ENCODE data around the gene SH3D19.
A peak's percentile ranks its signal among the peaks of the same experiment; 100 is the strongest.

SH3D19 gene

GRCh38 chr4:151304755-151305154 is 20.6 kb downstream of the SH3D19 start:
- Histone ChIP-seq H2AFZ (ENCODE audit: low read length, unreplicated experiment) (no peak overlapping the region), H3K79me2 (ENCODE audit: control insufficient read depth, insufficient read depth, low read length, unreplicated experiment) (peaks cover 15% of the 10 kb centered on the region), H3K4me3 (ENCODE audit: low read depth, low read length) (no peak overlapping the region), H3K27me3 (ENCODE audit: insufficient read depth, low read length) (no peaks in the 10 kb centered on the region), H3K27ac (ENCODE audit: low read depth, low read length) (peak overlapping the region; percentile 30; the same call in 1 of the 2 replicates), H3K36me3 (ENCODE audit: insufficient read depth, low read length) (no peaks in the 10 kb centered on the region), H3K4me1 (ENCODE audit: control insufficient read depth, insufficient read depth, low read length, unreplicated experiment) (peaks cover 7% of the 10 kb centered on the region)

GRCh38 chr4:151304226-151304625 is 21.2 kb downstream of the SH3D19 start:
- H3K27ac ChIP-seq (ENCODE audit: low read depth, low read length) = peak overlapping the region; percentile 30; the same call in 1 of the 2 replicates

GRCh38 chr4:151302432-151302831 is 23.0 kb downstream of the SH3D19 start:
- Histone ChIP-seq H3K27ac (ENCODE audit: low read depth, low read length) (no peak overlapping the region), H3K36me3 (ENCODE audit: insufficient read depth, low read length) (no peaks in the 10 kb centered on the region), H3K27me3 (ENCODE audit: insufficient read depth, low read length) (no peaks in the 10 kb centered on the region), H3K4me1 (ENCODE audit: control insufficient read depth, insufficient read depth, low read length, unreplicated experiment) (peaks cover 7% of the 10 kb centered on the region), H3K79me2 (ENCODE audit: control insufficient read depth, insufficient read depth, low read length, unreplicated experiment) (peaks cover 15% of the 10 kb centered on the region), H2AFZ (ENCODE audit: low read length, unreplicated experiment) (no peak overlapping the region), H3K4me3 (ENCODE audit: low read depth, low read length) (no peak overlapping the region)

More at GRCh38 chr4:151304226-151304625, 21.2 kb downstream of the SH3D19 start:
- Histone ChIP-seq H3K4me1 (ENCODE audit: control insufficient read depth, insufficient read depth, low read length, unreplicated experiment) (peaks cover 7% of the 10 kb centered on the region), H3K4me3 (ENCODE audit: low read depth, low read length) (no peak overlapping the region), H2AFZ (ENCODE audit: low read length, unreplicated experiment) (no peak overlapping the region), H3K27me3 (ENCODE audit: insufficient read depth, low read length) (no peaks in the 10 kb centered on the region), H3K79me2 (ENCODE audit: control insufficient read depth, insufficient read depth, low read length, unreplicated experiment) (peaks cover 15% of the 10 kb centered on the region), H3K36me3 (ENCODE audit: insufficient read depth, low read length) (no peaks in the 10 kb centered on the region)

- Histone ChIP-seq H3K27ac (ENCODE audit: low read depth, low read length) (no peak overlapping the region), H3K4me1 (ENCODE audit: control insufficient read depth, insufficient read depth, low read length, unreplicated experiment) (no peaks in the 10 kb centered on the region), H3K36me3 (ENCODE audit: insufficient read depth, low read length) (no peaks in the 10 kb centered on the region), H3K27me3 (ENCODE audit: insufficient read depth, low read length) (no peaks in the 10 kb centered on the region), H3K79me2 (ENCODE audit: control insufficient read depth, insufficient read depth, low read length, unreplicated experiment) (peaks cover 2% of the 10 kb centered on the region), H3K4me3 (ENCODE audit: low read depth, low read length) (no peak overlapping the region), H2AFZ (ENCODE audit: low read length, unreplicated experiment) (no peak overlapping the region)
Measured at GRCh38 chr4:151297170-151297569, 28.2 kb downstream of the SH3D19 start.

GRCh38 chr4:151296227-151296626 is 29.2 kb downstream of the SH3D19 start:
- Histone ChIP-seq H3K4me3 (ENCODE audit: low read depth, low read length) (no peak overlapping the region), H3K36me3 (ENCODE audit: insufficient read depth, low read length) (no peaks in the 10 kb centered on the region), H2AFZ (ENCODE audit: low read length, unreplicated experiment) (no peak overlapping the region), H3K27me3 (ENCODE audit: insufficient read depth, low read length) (no peaks in the 10 kb centered on the region), H3K27ac (ENCODE audit: low read depth, low read length) (no peak overlapping the region), H3K79me2 (ENCODE audit: control insufficient read depth, insufficient read depth, low read length, unreplicated experiment) (peaks cover 2% of the 10 kb centered on the region), H3K4me1 (ENCODE audit: control insufficient read depth, insufficient read depth, low read length, unreplicated experiment) (peaks cover 9% of the 10 kb centered on the region)

DNA sequence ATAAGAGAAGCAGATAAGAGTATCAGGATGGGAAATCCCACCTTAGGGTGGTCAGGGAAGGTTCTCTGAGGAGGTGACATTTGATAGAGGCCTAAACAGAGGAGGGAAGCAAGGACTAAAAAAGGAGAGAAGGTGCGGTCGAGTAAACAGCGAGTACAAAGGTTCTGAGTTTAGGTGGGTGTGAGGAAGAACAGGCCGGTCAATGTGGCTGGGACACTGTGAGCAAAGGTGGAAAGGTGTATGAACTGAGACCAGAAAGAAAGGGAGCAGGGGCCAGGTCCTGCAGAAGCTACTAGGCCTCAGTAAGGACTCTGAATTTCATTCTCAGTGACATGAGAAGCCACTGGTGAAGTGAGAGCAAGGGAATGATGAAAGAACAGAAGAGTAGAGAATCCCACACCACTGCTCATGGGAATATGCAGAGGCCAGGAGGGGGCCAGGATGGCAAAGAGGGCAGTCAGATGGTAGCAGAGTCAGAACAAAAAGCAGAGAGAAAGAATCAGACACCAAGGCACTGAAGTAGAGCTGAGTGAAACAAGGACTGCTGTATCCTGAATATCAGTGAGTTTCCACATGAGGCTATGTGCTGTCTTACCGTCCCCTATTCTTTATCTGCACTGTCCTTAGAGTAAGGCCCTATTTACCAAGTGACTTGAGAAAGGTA is 30.4 kb downstream of the SH3D19 start:
- Histone ChIP-seq H3K27me3 (ENCODE audit: insufficient read depth, low read length) (no peaks in the 10 kb centered on the region), H3K79me2 (ENCODE audit: control insufficient read depth, insufficient read depth, low read length, unreplicated experiment) (peaks cover 2% of the 10 kb centered on the region), H2AFZ (ENCODE audit: low read length, unreplicated experiment) (no peak overlapping the region), H3K27ac (ENCODE audit: low read depth, low read length) (no peak overlapping the region), H3K36me3 (ENCODE audit: insufficient read depth, low read length) (no peaks in the 10 kb centered on the region), H3K4me3 (ENCODE audit: low read depth, low read length) (no peak overlapping the region), H3K4me1 (ENCODE audit: control insufficient read depth, insufficient read depth, low read length, unreplicated experiment) (peaks cover 15% of the 10 kb centered on the region)

DNA sequence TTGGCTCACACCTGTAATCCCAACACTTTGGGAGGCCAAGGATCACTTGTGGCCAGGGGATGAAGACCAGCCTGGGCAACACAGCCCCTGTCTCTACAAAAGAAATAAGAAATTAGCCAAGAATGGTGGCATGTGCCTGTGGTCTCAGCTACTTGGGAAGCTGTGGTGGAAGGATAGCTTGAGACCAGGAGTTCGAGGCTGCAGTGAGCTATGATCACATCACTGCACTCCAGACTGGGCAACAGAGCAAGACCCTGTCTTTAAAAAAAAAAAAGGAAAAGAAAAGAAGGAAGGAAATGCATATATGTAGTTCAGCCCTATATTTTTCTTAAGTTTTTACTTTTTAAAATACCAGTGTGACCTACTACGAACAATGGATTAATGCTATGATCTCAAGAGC is 33.4 kb downstream of the SH3D19 start:
- Histone ChIP-seq H3K4me1 (ENCODE audit: control insufficient read depth, insufficient read depth, low read length, unreplicated experiment) (peaks cover 15% of the 10 kb centered on the region), H3K36me3 (ENCODE audit: insufficient read depth, low read length) (no peaks in the 10 kb centered on the region), H3K4me3 (ENCODE audit: low read depth, low read length) (no peak overlapping the region), H3K79me2 (ENCODE audit: control insufficient read depth, insufficient read depth, low read length, unreplicated experiment) (no peaks in the 10 kb centered on the region), H3K27ac (ENCODE audit: low read depth, low read length) (peak overlapping the region; percentile 40), H2AFZ (ENCODE audit: low read length, unreplicated experiment) (no peak overlapping the region), H3K27me3 (ENCODE audit: insufficient read depth, low read length) (no peaks in the 10 kb centered on the region)

GRCh38 chr4:151291485-151291884 is 33.9 kb downstream of the SH3D19 start:
- Histone ChIP-seq H2AFZ (ENCODE audit: low read length, unreplicated experiment) (no peak overlapping the region), H3K4me1 (ENCODE audit: control insufficient read depth, insufficient read depth, low read length, unreplicated experiment) (peaks cover 15% of the 10 kb centered on the region), H3K27ac (ENCODE audit: low read depth, low read length) (peak overlapping the region; percentile 40), H3K4me3 (ENCODE audit: low read depth, low read length) (no peak overlapping the region), H3K79me2 (ENCODE audit: control insufficient read depth, insufficient read depth, low read length, unreplicated experiment) (no peaks in the 10 kb centered on the region), H3K27me3 (ENCODE audit: insufficient read depth, low read length) (no peaks in the 10 kb centered on the region), H3K36me3 (ENCODE audit: insufficient read depth, low read length) (no peaks in the 10 kb centered on the region)

DNA sequence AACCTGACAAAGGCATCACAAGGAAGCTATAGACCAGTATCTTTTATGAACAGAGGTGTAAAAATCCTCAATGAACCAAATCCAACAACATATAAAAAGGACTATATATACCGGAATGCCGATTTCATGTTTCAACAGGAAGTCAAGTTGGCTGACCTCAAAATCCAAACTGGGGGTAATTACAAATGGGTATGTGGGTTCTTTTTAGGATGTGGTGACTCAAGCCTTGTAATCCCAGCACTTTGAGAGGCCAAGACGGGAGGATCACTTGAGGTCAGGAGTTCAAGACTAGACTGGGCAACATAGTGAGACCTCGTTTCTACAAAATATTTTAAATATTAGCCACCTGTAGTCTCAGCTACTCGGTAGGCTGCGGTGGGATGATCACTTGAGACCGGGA is 38.0 kb downstream of the SH3D19 start:
- Histone ChIP-seq H2AFZ (ENCODE audit: low read length, unreplicated experiment) (no peak overlapping the region), H3K27me3 (ENCODE audit: insufficient read depth, low read length) (no peaks in the 10 kb centered on the region), H3K36me3 (ENCODE audit: insufficient read depth, low read length) (no peaks in the 10 kb centered on the region; the same call in 1 of the 2 replicates), H3K79me2 (ENCODE audit: control insufficient read depth, insufficient read depth, low read length, unreplicated experiment) (no peaks in the 10 kb centered on the region), H3K27ac (ENCODE audit: low read depth, low read length) (no peak overlapping the region), H3K4me3 (ENCODE audit: low read depth, low read length) (no peak overlapping the region), H3K4me1 (ENCODE audit: control insufficient read depth, insufficient read depth, low read length, unreplicated experiment) (peaks cover 15% of the 10 kb centered on the region)

DNA sequence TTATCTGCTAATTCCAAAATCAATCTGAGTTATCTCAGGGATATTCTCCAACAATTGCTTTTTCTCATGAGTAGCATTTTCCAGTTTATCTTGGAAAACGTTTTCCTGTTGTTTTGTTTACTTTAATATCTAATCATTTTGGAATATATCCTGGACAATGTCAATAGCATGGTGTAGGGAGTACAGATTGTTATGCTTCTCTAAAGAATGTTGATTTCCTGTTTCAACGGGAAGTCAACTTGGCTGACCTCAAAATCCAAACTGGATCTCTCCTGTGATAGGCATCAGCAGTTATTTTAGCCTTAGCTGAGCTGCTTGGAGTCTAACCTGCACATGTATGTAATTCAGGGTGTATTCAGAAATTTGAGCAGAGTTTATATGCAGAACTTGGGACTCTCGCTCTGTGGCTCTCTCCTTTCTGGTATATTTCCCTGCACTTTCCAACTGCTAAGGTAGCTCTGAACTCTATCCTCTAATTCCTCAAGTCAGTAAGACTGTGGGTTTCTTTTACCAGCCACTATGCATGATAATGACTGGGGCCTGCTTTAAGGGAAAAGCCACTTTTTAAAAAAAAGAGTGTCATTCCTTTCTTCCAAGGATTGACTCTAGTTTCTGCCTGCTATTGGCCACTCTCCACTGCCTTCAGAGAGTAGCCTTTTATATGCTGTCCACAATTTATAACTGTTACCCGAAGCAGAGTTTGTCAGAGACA is 40.7 kb downstream of the SH3D19 start:
- Histone ChIP-seq H3K4me1 (ENCODE audit: control insufficient read depth, insufficient read depth, low read length, unreplicated experiment) (no peaks in the 10 kb centered on the region), H3K36me3 (ENCODE audit: insufficient read depth, low read length) (no peaks in the 10 kb centered on the region; the same call in 1 of the 2 replicates), H3K4me3 (ENCODE audit: low read depth, low read length) (no peak overlapping the region), H3K79me2 (ENCODE audit: control insufficient read depth, insufficient read depth, low read length, unreplicated experiment) (no peaks in the 10 kb centered on the region), H2AFZ (ENCODE audit: low read length, unreplicated experiment) (no peak overlapping the region), H3K27ac (ENCODE audit: low read depth, low read length) (no peak overlapping the region), H3K27me3 (ENCODE audit: insufficient read depth, low read length) (no peaks in the 10 kb centered on the region)
